CD4-positive, alpha-beta T cell (primary cell): Measurements from ENCODE around the gene IL10RB. TPM values are rescaled to one million over a fixed set of nuclear protein-coding genes. Genes with fewer than 3 reads are reported as not detected.
"Not testable (repeated sequence)": the region's sequence is repeated elsewhere in the genome, so short reads cannot be mapped to it uniquely, and the experiment has no call there.

ENCODE experiments used
- ATAC-seq: fragments of 200-7000 bp; cut with Tn5 transposase; one replicate; pipeline ENCODE4 v1.10.0; 2022; ENCODE audit warnings: mild to moderate bottlenecking; ENCODE audit not compliant: poor library complexity
- CTCF ChIA-PET: fragments of 350-600 bp; sonication (Branson Sonifier 250); formaldehyde crosslinking; loops from one replicate; lab custom pipeline; 2021; ENCODE audit warnings: antibody characterized with exemption, inconsistent platforms; lab: Charles Lee
- POLR2A ChIA-PET: fragments of 350-600 bp; sonication (Branson Sonifier 250); formaldehyde crosslinking; loops from one replicate; lab custom pipeline; 2021; ENCODE audit warnings: antibody characterized with exemption, inconsistent platforms; lab: Charles Lee
- DNase-seq, 14 experiments: peaks; one replicate each; pipeline ENCODE4 v3.0.0-alpha.2; 2013 to 2020; ENCODE audit warnings: mixed read lengths in 2 of 14
- H3K27ac ChIP-seq, 2 donors: one replicate each; pipeline versions ENCODE4 v1.5.1 to v1.7.0; 2013; ENCODE audit warnings: low read length in 2 of 2, low read depth in 1 of 2, mild to moderate bottlenecking in 1 of 2
- H3K27me3 ChIP-seq, 2 experiments: 1 replicate in 1 of 2; 2 replicates in 1 of 2; pipeline versions ENCODE4 v1.6.1 to v1.7.0; 2013; ENCODE audit warnings: low read length in 2 of 2, control low read depth in 1 of 2, mild to moderate bottlenecking in 1 of 2, moderate library complexity in 1 of 2; ENCODE audit not compliant: insufficient read depth in 2 of 2, control insufficient read depth in 1 of 2
- H3K36me3 ChIP-seq: one replicate; pipeline ENCODE4 v1.6.1; 2013; ENCODE audit warnings: low read length, control low read depth; ENCODE audit not compliant: insufficient read depth
- H3K4me1 ChIP-seq: one replicate; pipeline ENCODE4 v1.6.1; 2013; ENCODE audit warnings: low read length, control low read depth; ENCODE audit not compliant: insufficient read depth
- H3K4me3 ChIP-seq: one replicate; pipeline ENCODE4 v1.5.1; 2013; ENCODE audit warnings: mild to moderate bottlenecking, low read length, moderate library complexity
- H3K9me3 ChIP-seq, 2 experiments: 1 replicate in 1 of 2; 2 replicates in 1 of 2; pipeline versions ENCODE4 v1.6.1 to v1.7.0; 2013; ENCODE audit warnings: low read length in 2 of 2, mild to moderate bottlenecking in 2 of 2, control low read depth in 1 of 2, moderate library complexity in 1 of 2; ENCODE audit not compliant: control insufficient read depth in 1 of 2, insufficient read depth in 1 of 2
- H3K27ac Mint-ChIP-seq: one replicate; pipeline ENCODE4 v1.8.0; 2020; ENCODE audit warnings: mixed read lengths
- H3K27me3 Mint-ChIP-seq: one replicate; pipeline ENCODE4 v1.8.0; 2021; ENCODE audit warnings: mixed read lengths
- H3K36me3 Mint-ChIP-seq: one replicate; pipeline ENCODE4 v1.8.0; 2021; ENCODE audit warnings: low read depth, mixed read lengths
- H3K4me1 Mint-ChIP-seq: one replicate; pipeline ENCODE4 v1.8.0; 2021; ENCODE audit warnings: low read depth, mixed read lengths
- H3K4me3 Mint-ChIP-seq: one replicate; pipeline ENCODE4 v1.8.0; 2020; ENCODE audit warnings: mild to moderate bottlenecking, mixed read lengths
- H3K9me3 Mint-ChIP-seq: one replicate; pipeline ENCODE4 v1.8.0; 2020; ENCODE audit warnings: mixed read lengths
- CTCF ChIP-seq: fragments of 200-600 bp; IDR thresholded peaks from one replicate; pipeline ENCODE4 v1.8.0; 2022; ENCODE audit warnings: antibody characterized with exemption, mild to moderate bottlenecking
- intact Hi-C, 2 experiments: fragments of 100-400 bp; cut with DNase I in 1 of 2; cut with micrococcal nuclease in 1 of 2; formaldehyde crosslinking; loops; one replicate each; pipeline versions ENCODE4 v1.15.1 to v1.9.0; 2023 to 2025; cut with DNase I, micrococcal nuclease
- total RNA-seq, 174 experiments: library from RNA in 2 of 174; stranded (reverse) in 2 of 174; gene quantifications; one replicate each; pipeline ENCODE4 v1.2.3 and lab custom pipeline; 2021 to 2026

Gene IL10RB
- total RNA-seq, 2 experiments from 2014 or later: 7.2 to 9.2 TPM

- TF ChIP-seq CTCF: no peak
- no peak for ATAC-seq
- intact Hi-C loops: loop anchor here in 1 of 2 experiments (5.0 kb wide), 1 partner anchor 116 kb away; no protein-coding TSS in a partner anchor
- H3K4me1 ChIP-seq: no peaks in the 10 kb centered on the region
- no peak overlapping the region for H3K4me3 ChIP-seq
- no peaks in the 10 kb centered on the region for H3K36me3 ChIP-seq
- Mint-ChIP-seq H3K9me3 (no peaks in the 10 kb centered on the region), H3K4me1 (no peaks in the 10 kb centered on the region), H3K27ac (no peak overlapping the region), H3K27me3 (no peaks in the 10 kb centered on the region), H3K4me3 (no peak overlapping the region), H3K36me3 (no peaks in the 10 kb centered on the region)
- H3K27ac ChIP-seq: no peak overlapping the region
- ChIA-PET POLR2A (no interaction called here), CTCF (no interaction called here)
- H3K27me3 ChIP-seq: no peaks in the 10 kb centered on the region
- no peak for DNase-seq
- no peaks in the 10 kb centered on the region for H3K9me3 ChIP-seq
Measured at GRCh38 chr21:33317786-33318486, 51.8 kb downstream of the IL10RB start.

- H3K27ac Mint-ChIP-seq, H3K27me3 ChIP-seq, H3K36me3 ChIP-seq, H3K4me3 Mint-ChIP-seq, intact Hi-C loops, H3K36me3 Mint-ChIP-seq, ATAC-seq, H3K4me3 ChIP-seq, H3K9me3 ChIP-seq, H3K9me3 Mint-ChIP-seq, H3K27ac ChIP-seq, H3K4me1 Mint-ChIP-seq, H3K4me1 ChIP-seq, H3K27me3 Mint-ChIP-seq: not testable (repeated sequence)
- CTCF ChIA-PET: interaction anchor here (1.9 kb wide), 1 partner anchor 121 kb away, joined by 9 read pairs; no protein-coding TSS in a partner anchor
- peak in 3 of 14 experiments; percentile 16 to 44 (median 18) for DNase-seq
- POLR2A ChIA-PET: interaction anchor here (0.6 to 2.3 kb wide), 4 partner anchors 10 to 32 kb away, joined by 3 to 8 read pairs (median 4); no protein-coding TSS in a partner anchor
Measured at GRCh38 chr21:33321005-33321404, 54.8 kb downstream of the IL10RB start.

DNA sequence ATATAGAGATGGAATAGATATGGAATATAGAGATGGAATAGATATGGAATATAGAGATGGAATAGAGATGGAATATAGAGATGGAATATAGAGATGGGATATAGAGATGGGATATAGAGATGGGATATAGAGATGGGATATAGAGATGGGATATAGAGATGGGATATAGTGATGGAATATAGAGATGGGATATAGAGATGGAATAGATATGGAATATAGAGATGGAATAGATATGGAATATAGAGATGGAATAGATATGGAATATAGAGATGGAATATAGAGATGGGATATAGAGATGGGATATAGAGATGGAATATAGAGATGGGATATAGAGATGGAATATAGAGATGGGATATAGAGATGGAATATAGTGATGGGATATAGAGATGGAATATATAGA is 57.4 kb downstream of the IL10RB start:
- H3K36me3 Mint-ChIP-seq, CTCF ChIA-PET, H3K27ac ChIP-seq, ATAC-seq, H3K27me3 ChIP-seq, H3K9me3 ChIP-seq, DNase-seq, H3K4me3 ChIP-seq, H3K27ac Mint-ChIP-seq, H3K4me3 Mint-ChIP-seq, POLR2A ChIA-PET, H3K27me3 Mint-ChIP-seq, H3K9me3 Mint-ChIP-seq, H3K36me3 ChIP-seq: not testable (repeated sequence)
- peaks cover 23% of the 10 kb centered on the region for H3K4me1 Mint-ChIP-seq
- intact Hi-C loops: loop anchor here in 1 of 2 experiments (1.0 kb wide), 1 partner anchor 39 kb away; no protein-coding TSS in a partner anchor
- peaks cover 29% of the 10 kb centered on the region for H3K4me1 ChIP-seq
